A549 (cell line): ENCODE measurements around the gene IL1A.

Source experiments
- CHD2 ChIP-seq: fragments of 150-350 bp; IDR thresholded peaks from 2 replicates; pipeline ENCODE4 v1.6.1; 2014; ENCODE audit warnings: low read length; ENCODE audit not compliant: partially characterized antibody
- CHD4 ChIP-seq: fragments of 200-600 bp; sonication (generic); IDR thresholded peaks from 2 replicates; pipeline ENCODE4 v1.6.1; 2016; ENCODE audit warnings: antibody characterized with exemption, mild to moderate bottlenecking, borderline replicate concordance
- TF ChIP-seq, protein P1 (sequence below): fragments of >200 bp; sonication (Bioruptor Twin); formaldehyde crosslinking; IDR thresholded peaks from 3 replicates; pipeline ENCODE4 v1.6.1; 2016

DNA sequence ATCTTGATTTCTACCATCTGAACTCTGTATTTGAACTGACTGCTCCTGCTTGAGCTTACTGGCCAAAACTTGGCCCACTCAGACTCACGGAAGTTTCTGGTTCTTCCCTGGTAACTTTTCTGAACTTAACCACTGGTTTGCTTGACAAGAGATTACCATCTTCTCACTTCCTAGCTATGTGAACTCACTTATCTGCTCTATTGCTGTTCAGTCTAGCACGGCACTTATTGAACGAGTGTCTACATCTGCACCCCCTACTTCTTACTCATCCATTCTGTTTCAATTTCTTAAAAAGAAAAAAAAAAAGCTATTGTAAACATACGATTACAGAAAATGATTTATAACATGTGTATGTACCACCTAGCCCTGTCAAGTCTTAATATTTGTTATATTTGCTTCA is 28.8 kb downstream of the IL1A start:
- TF ChIP-seq CHD2 = no peak
- no peak for TF ChIP-seq CHD4
- TF ChIP-seq, protein P1, sequence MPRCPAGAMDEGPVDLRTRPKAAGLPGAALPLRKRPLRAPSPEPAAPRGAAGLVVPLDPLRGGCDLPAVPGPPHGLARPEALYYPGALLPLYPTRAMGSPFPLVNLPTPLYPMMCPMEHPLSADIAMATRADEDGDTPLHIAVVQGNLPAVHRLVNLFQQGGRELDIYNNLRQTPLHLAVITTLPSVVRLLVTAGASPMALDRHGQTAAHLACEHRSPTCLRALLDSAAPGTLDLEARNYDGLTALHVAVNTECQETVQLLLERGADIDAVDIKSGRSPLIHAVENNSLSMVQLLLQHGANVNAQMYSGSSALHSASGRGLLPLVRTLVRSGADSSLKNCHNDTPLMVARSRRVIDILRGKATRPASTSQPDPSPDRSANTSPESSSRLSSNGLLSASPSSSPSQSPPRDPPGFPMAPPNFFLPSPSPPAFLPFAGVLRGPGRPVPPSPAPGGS = no peak
